Suprapubic skin (tissue), 4 donors: ENCODE results near the gene RIT1. TPM values are rescaled to one million over a fixed set of nuclear protein-coding genes. Genes with fewer than 3 reads are reported as not detected.

ENCODE experiments used
- DNase-seq, 2 donors: peaks; one replicate each; pipeline ENCODE4 v3.0.0-alpha.2; 2019; ENCODE audit warnings: low spot score in 2 of 2
- H3K27ac ChIP-seq: fragments of 200-600 bp; sonication (generic); one replicate; pipeline ENCODE4 v1.5.1; 2019
- H3K27me3 ChIP-seq: fragments of 200-600 bp; sonication (generic); one replicate; pipeline ENCODE4 v1.5.1; 2019
- H3K36me3 ChIP-seq: fragments of 200-600 bp; sonication (generic); one replicate; pipeline ENCODE4 v1.5.1; 2019
- H3K4me1 ChIP-seq: fragments of 200-600 bp; sonication (generic); one replicate; pipeline ENCODE4 v1.5.1; 2019
- H3K4me3 ChIP-seq: fragments of 200-600 bp; sonication (generic); one replicate; pipeline ENCODE4 v1.5.1; 2019; ENCODE audit warnings: mild to moderate bottlenecking
- H3K9me3 ChIP-seq: fragments of 200-600 bp; sonication (generic); one replicate; pipeline ENCODE4 v1.5.1; 2019
- CTCF ChIP-seq, 2 donors: fragments of 200-600 bp in 1 of 2; fragments of 450-650 bp in 1 of 2; sonication (generic) in 1 of 2; IDR thresholded peaks; one replicate each; pipeline ENCODE4 v1.5.1; 2016 to 2019; ENCODE audit warnings: antibody characterized with exemption in 2 of 2, mild to moderate bottlenecking in 1 of 2, moderate library complexity in 1 of 2
- EP300 ChIP-seq: sonication (generic); formaldehyde crosslinking; IDR thresholded peaks from one replicate; pipeline ENCODE4 v1.6.1; 2017; ENCODE audit warnings: antibody characterized with exemption
- POLR2A ChIP-seq, 2 donors: fragments of 450-650 bp; IDR thresholded peaks; one replicate each; pipeline ENCODE4 v1.6.1; 2017; ENCODE audit warnings: antibody characterized with exemption in 2 of 2, mild to moderate bottlenecking in 2 of 2, moderate library complexity in 2 of 2
- POLR2AphosphoS5 ChIP-seq, 3 donors: sonication (generic); formaldehyde crosslinking; IDR thresholded peaks; one replicate each; pipeline ENCODE4 v1.6.1; 2017; ENCODE audit warnings: antibody characterized with exemption in 3 of 3
- WGBS: methylation state at CpG from one replicate; pipeline ENCODE4 v1.1.5; 2018; 5-methylcytosine and 5-hydroxymethylcytosine counted together
- total RNA-seq, 4 donors: library from RNA; depleted of rRNA; stranded (reverse); fragments of >200 nt; gene quantifications; one replicate each; pipeline ENCODE4 v1.1.0, GENCODE V29; 2016

Gene RIT1
- total RNA-seq, 4 donors from 2014 or later, result 18.1 to 30.8 (median 23.8) TPM

GRCh38 chr1:155861896-155862295, 49.3 kb downstream of the RIT1 start:
- WGBS, result 94% methylated on average over 2 of the region's 2 CpGs
- Histone ChIP-seq H3K9me3 (no peaks in the 10 kb centered on the region), H3K36me3 (no peaks in the 10 kb centered on the region), H3K4me1 (peaks cover 27% of the 10 kb centered on the region), H3K4me3 (no peak overlapping the region), H3K27ac (no peak overlapping the region), H3K27me3 (no peaks in the 10 kb centered on the region)
- no peak for TF ChIP-seq EP300
- TF ChIP-seq POLR2A (IDR thresholded peaks at IDR 0.05), result no peak
- TF ChIP-seq POLR2AphosphoS5 (IDR thresholded peaks at IDR 0.05), result no peak
- TF ChIP-seq CTCF (IDR thresholded peaks at IDR 0.05), result no peak
- no peak for DNase-seq

GRCh38 chr1:155860970-155861510, 50.1 kb downstream of the RIT1 start:
- 47% methylated on average over 2 of the region's 2 CpGs for WGBS

GRCh38 chr1:155859881-155860871, 51.0 kb downstream of the RIT1 start:
- Histone ChIP-seq H3K9me3 (no peaks in the 10 kb centered on the region), H3K4me1 (peaks cover 38% of the 10 kb centered on the region), H3K4me3 (peak overlapping the region; percentile 41), H3K36me3 (no peaks in the 10 kb centered on the region), H3K27me3 (no peaks in the 10 kb centered on the region), H3K27ac (peak overlapping the region; percentile 68)
- whole genome bisulfite sequencing, result 2% methylated on average over 22 of the region's 35 CpGs
- TF ChIP-seq POLR2AphosphoS5 (IDR thresholded peaks at IDR 0.05) (no peak), EP300 (no peak), CTCF (IDR thresholded peaks at IDR 0.05) (no peak), POLR2A (IDR thresholded peaks at IDR 0.05) (no peak)
- peak in 1 of 2 donors; percentile 89 for DNase-seq

More at GRCh38 chr1:155860970-155861510, 50.1 kb downstream of the RIT1 start:
- Histone ChIP-seq H3K27ac (peak overlapping the region; percentile 68), H3K4me1 (peaks cover 35% of the 10 kb centered on the region), H3K9me3 (no peaks in the 10 kb centered on the region), H3K27me3 (no peaks in the 10 kb centered on the region), H3K4me3 (peak overlapping the region; percentile 41), H3K36me3 (no peaks in the 10 kb centered on the region)
- TF ChIP-seq POLR2AphosphoS5 (IDR thresholded peaks at IDR 0.05) (no peak), POLR2A (IDR thresholded peaks at IDR 0.05) (no peak), CTCF (IDR thresholded peaks at IDR 0.05) (no peak), EP300 (no peak)
- DNase-seq, result no peak

GRCh38 chr1:155859234-155859829, 51.8 kb downstream of the RIT1 start, which contains the start of gene SYT11:
Gene SYT11, plus strand, starts transcription at chr1:155859567. Its CDS starts 195 bp downstream, at chr1:155859762.
- H3K4me3 ChIP-seq, result peak within 1 kb of the TSS; percentile 41
- H3K9me3 ChIP-seq, result no peaks in the 10 kb centered on the region
- H3K27ac ChIP-seq, result peak within 1 kb of the TSS; percentile 68
- H3K4me1 ChIP-seq, result peaks cover 38% of the 10 kb centered on the region
- no peaks in the 10 kb centered on the region for H3K27me3 ChIP-seq
- WGBS, result 2% methylated on average over 31 of the region's 33 CpGs
- DNase-seq, result peak; percentile 96 to 97
- TF ChIP-seq EP300 (no peak), POLR2A (IDR thresholded peaks at IDR 0.05) (no peak), POLR2AphosphoS5 (IDR thresholded peaks at IDR 0.05) (no peak), CTCF (IDR thresholded peaks at IDR 0.05) (no peak)
- peaks cover 5% of the 10 kb centered on the region for H3K36me3 ChIP-seq
